ENCODE measurements around the gene CTNND2. TPM values are rescaled to one million over a fixed set of nuclear protein-coding genes. Genes with fewer than 3 reads are reported as not detected.

The CTNND2 gene
- polyA plus RNA-seq, 1 donor from 2014 or later, result 67.0 TPM

GRCh38 chr5:10981932-10982331 is 922.3 kb downstream of the CTNND2 start:
- no peaks in the 10 kb centered on the region for H3K36me3 ChIP-seq (ENCODE audit: insufficient read depth, low read length)
- H3K27ac ChIP-seq (ENCODE audit: low read length), result no peak overlapping the region
- no peak overlapping the region for H3K9ac ChIP-seq (ENCODE audit: low read length)
- no peak overlapping the region for H2AFZ ChIP-seq (ENCODE audit: low read depth, low read length)
- H3K79me2 ChIP-seq (replicated peaks; ENCODE audit: insufficient read depth, low read length), result no peaks in the 10 kb centered on the region
- no peaks in the 10 kb centered on the region for H4K20me1 ChIP-seq (ENCODE audit: insufficient read depth)
- H3K4me3 ChIP-seq (ENCODE audit: low read length), result no peak overlapping the region
- H3K9me3 ChIP-seq (ENCODE audit: low read length), result no peaks in the 10 kb centered on the region
- H3K4me2 ChIP-seq (ENCODE audit: low read length), result no peak overlapping the region
- no peaks in the 10 kb centered on the region for H3F3A ChIP-seq (ENCODE audit: insufficient read depth, low read length, poor library complexity, severe bottlenecking)
- no peaks in the 10 kb centered on the region for H3K27me3 ChIP-seq (ENCODE audit: insufficient read depth, low read depth, low read length)
- TF ChIP-seq POLR2AphosphoS5 (IDR thresholded peaks at IDR 0.05) (no peak), SMC3 (conservative IDR thresholded peaks at IDR 0.05; ENCODE audit: poor library complexity) (no peak), MXI1 (conservative IDR thresholded peaks at IDR 0.05; ENCODE audit: poor library complexity, severe bottlenecking) (no peak), REST (IDR thresholded peaks at IDR 0.05; ENCODE audit: borderline replicate concordance) (no peak), TAF1 (IDR thresholded peaks at IDR 0.05; ENCODE audit: low read depth) (no peak), EZH2 (IDR thresholded peaks at IDR 0.05; ENCODE audit: borderline replicate concordance, insufficient read depth, low read length, poor library complexity, severe bottlenecking) (no peak), EP300 (conservative IDR thresholded peaks at IDR 0.05; ENCODE audit: poor library complexity, severe bottlenecking) (no peak), CTCF (IDR thresholded peaks at IDR 0.05; ENCODE audit: poor library complexity, severe bottlenecking) (no peak), RAD21 (conservative IDR thresholded peaks at IDR 0.05) (no peak)
- no peaks in the 10 kb centered on the region for H3K9me2 ChIP-seq (ENCODE audit: insufficient read depth, low read length)

GRCh38 chr5:10977011-10977410 is 927.2 kb downstream of the CTNND2 start:
- Histone ChIP-seq H3K79me2 (replicated peaks; ENCODE audit: insufficient read depth, low read length) (no peaks in the 10 kb centered on the region), H2AFZ (ENCODE audit: low read depth, low read length) (no peak overlapping the region), H3K9me2 (ENCODE audit: insufficient read depth, low read length) (no peaks in the 10 kb centered on the region), H3K4me3 (ENCODE audit: low read length) (no peak overlapping the region), H3K36me3 (ENCODE audit: insufficient read depth, low read length) (peaks cover 8% of the 10 kb centered on the region), H3K9me3 (ENCODE audit: low read length) (no peaks in the 10 kb centered on the region), H3K4me2 (ENCODE audit: low read length) (no peak overlapping the region), H4K20me1 (ENCODE audit: insufficient read depth) (no peaks in the 10 kb centered on the region), H3K9ac (ENCODE audit: low read length) (no peak overlapping the region), H3K27ac (ENCODE audit: low read length) (no peak overlapping the region), H3K27me3 (ENCODE audit: insufficient read depth, low read depth, low read length) (no peaks in the 10 kb centered on the region), H3F3A (ENCODE audit: insufficient read depth, low read length, poor library complexity, severe bottlenecking) (no peaks in the 10 kb centered on the region)
- TF ChIP-seq SMC3 (conservative IDR thresholded peaks at IDR 0.05; ENCODE audit: poor library complexity) (no peak), REST (IDR thresholded peaks at IDR 0.05; ENCODE audit: borderline replicate concordance) (no peak), CTCF (IDR thresholded peaks at IDR 0.05; ENCODE audit: poor library complexity, severe bottlenecking) (no peak), EP300 (conservative IDR thresholded peaks at IDR 0.05; ENCODE audit: poor library complexity, severe bottlenecking) (no peak), MXI1 (conservative IDR thresholded peaks at IDR 0.05; ENCODE audit: poor library complexity, severe bottlenecking) (no peak), RAD21 (conservative IDR thresholded peaks at IDR 0.05) (no peak), POLR2AphosphoS5 (IDR thresholded peaks at IDR 0.05) (no peak)
